Activated CD4-positive, alpha-beta T cell treated with anti-CD3 and anti-CD28 coated beads, Interleukin-2, amount 10 ng/mL, durations not matched to agents 7 days and 5 days (primary cell): Measurements from ENCODE around the gene PCCA. TPM values are rescaled to one million over a fixed set of nuclear protein-coding genes. Genes with fewer than 3 reads are reported as not detected.

Source experiments
- CTCF ChIA-PET: fragments of 350-600 bp; sonication (Branson Sonifier 250); formaldehyde crosslinking; loops from one replicate; lab custom pipeline; 2021; ENCODE audit warnings: antibody characterized with exemption; lab: Charles Lee
- POLR2A ChIA-PET: fragments of 350-600 bp; sonication (Branson Sonifier 250); formaldehyde crosslinking; loops from one replicate; lab custom pipeline; 2021; ENCODE audit warnings: antibody characterized with exemption; lab: Charles Lee
- DNase-seq: peaks from one replicate; pipeline ENCODE4 v3.0.0-alpha.2; 2020
- H3K27ac Mint-ChIP-seq: one replicate; pipeline ENCODE4 v1.8.0; 2021; ENCODE audit warnings: mild to moderate bottlenecking, moderate library complexity, mixed read lengths
- H3K27me3 Mint-ChIP-seq: one replicate; pipeline ENCODE4 v1.8.0; 2021; ENCODE audit warnings: mixed read lengths
- H3K36me3 Mint-ChIP-seq: one replicate; pipeline ENCODE4 v1.8.0; 2021; ENCODE audit warnings: low read depth, mixed read lengths
- H3K4me1 Mint-ChIP-seq: one replicate; pipeline ENCODE4 v1.8.0; 2021; ENCODE audit warnings: mixed read lengths
- H3K4me3 Mint-ChIP-seq: one replicate; pipeline ENCODE4 v1.8.0; 2021; ENCODE audit warnings: mild to moderate bottlenecking, moderate library complexity, mixed read lengths
- H3K9me3 Mint-ChIP-seq: one replicate; pipeline ENCODE4 v1.8.0; 2021; ENCODE audit warnings: mixed read lengths
- total RNA-seq, 2 experiments: library from RNA; stranded (reverse); gene quantifications; one replicate each; pipeline ENCODE4 v1.2.3, GENCODE V29; 2021

Gene PCCA
- total RNA-seq: 1 to 10 TPM; 8.6 to 8.9 TPM

GRCh38 chr13:100088644-100089464, at the start of gene PCCA:
TSS of gene PCCA (plus strand) at chr13:100089093. CDS start at chr13:100089121, 28 bp downstream.
- Mint-ChIP-seq H3K4me3 (peak within 1 kb of the TSS; percentile 94), H3K36me3 (no peaks in the 10 kb centered on the region), H3K27ac (peak within 1 kb of the TSS; percentile 89), H3K27me3 (no peaks in the 10 kb centered on the region), H3K9me3 (no peaks in the 10 kb centered on the region), H3K4me1 (peaks cover 23% of the 10 kb centered on the region)
- DNase-seq: peak; percentile 82
- CTCF ChIA-PET: interaction anchor here (0.6 to 1.2 kb wide), 3 partner anchors 19 to 1381 kb away, joined by 3 read pairs; no protein-coding TSS in a partner anchor
- POLR2A ChIA-PET: no interaction called here

- no peak for DNase-seq
- ChIA-PET CTCF (no interaction called here), POLR2A (interaction anchor here (0.6 kb wide), 2 partner anchors 14 to 20 kb away, joined by 6 read pairs; no protein-coding TSS in a partner anchor)
- Mint-ChIP-seq H3K27me3 (peaks cover 2% of the 10 kb centered on the region), H3K4me1 (no peaks in the 10 kb centered on the region), H3K9me3 (no peaks in the 10 kb centered on the region), H3K36me3 (no peaks in the 10 kb centered on the region), H3K4me3 (no peak overlapping the region), H3K27ac (no peak overlapping the region)
These were observed 49.2 kb upstream of the PCCA start for GRCh38 chr13:100039740-100040139.

GRCh38 chr13:100040196-100040595, 48.7 kb upstream of the PCCA start:
- Mint-ChIP-seq H3K4me1 (no peaks in the 10 kb centered on the region), H3K4me3 (no peak overlapping the region), H3K36me3 (no peaks in the 10 kb centered on the region), H3K27ac (no peak overlapping the region), H3K27me3 (peaks cover 2% of the 10 kb centered on the region), H3K9me3 (no peaks in the 10 kb centered on the region)
- CTCF ChIA-PET: no interaction called here
- POLR2A ChIA-PET: interaction anchor here (0.6 kb wide), 2 partner anchors 14 to 20 kb away, joined by 6 read pairs; no protein-coding TSS in a partner anchor
- no peak for DNase-seq

GRCh38 chr13:100044936-100045335, 44.0 kb upstream of the PCCA start:
- ChIA-PET CTCF (no interaction called here), POLR2A (no interaction called here)
- Mint-ChIP-seq H3K4me3 (no peak overlapping the region), H3K36me3 (no peaks in the 10 kb centered on the region), H3K9me3 (no peaks in the 10 kb centered on the region), H3K27me3 (no peaks in the 10 kb centered on the region), H3K4me1 (no peaks in the 10 kb centered on the region), H3K27ac (no peak overlapping the region)
- no peak for DNase-seq

- Mint-ChIP-seq H3K27me3 (no peaks in the 10 kb centered on the region), H3K36me3 (no peaks in the 10 kb centered on the region), H3K4me1 (no peaks in the 10 kb centered on the region), H3K4me3 (no peak overlapping the region), H3K27ac (no peak overlapping the region), H3K9me3 (no peaks in the 10 kb centered on the region)
- no peak for DNase-seq
- POLR2A ChIA-PET: no interaction called here
- CTCF ChIA-PET: no interaction called here
These were observed 43.5 kb upstream of the PCCA start for GRCh38 chr13:100045355-100045754.

GRCh38 chr13:100051070-100051469, 37.8 kb upstream of the PCCA start:
- no peaks in the 10 kb centered on the region for H3K27me3 Mint-ChIP-seq
- CTCF ChIA-PET: no interaction called here
- no peak overlapping the region for H3K27ac Mint-ChIP-seq
- H3K9me3 Mint-ChIP-seq: no peaks in the 10 kb centered on the region
- H3K4me1 Mint-ChIP-seq: no peaks in the 10 kb centered on the region
- no peak overlapping the region for H3K4me3 Mint-ChIP-seq
- POLR2A ChIA-PET: no interaction called here
- H3K36me3 Mint-ChIP-seq: no peaks in the 10 kb centered on the region
- no peak for DNase-seq

- DNase-seq: no peak
- ChIA-PET CTCF (no interaction called here), POLR2A (interaction anchor here (0.6 kb wide), 1 partner anchor 20 kb away, joined by 6 read pairs; no protein-coding TSS in a partner anchor)
- Mint-ChIP-seq H3K27me3 (peaks cover 5% of the 10 kb centered on the region), H3K36me3 (peaks cover 8% of the 10 kb centered on the region), H3K27ac (no peak overlapping the region), H3K4me3 (no peak overlapping the region), H3K4me1 (no peaks in the 10 kb centered on the region), H3K9me3 (peaks cover 18% of the 10 kb centered on the region)
These were observed 29.1 kb upstream of the PCCA start for GRCh38 chr13:100059827-100060226.

GRCh38 chr13:100063333-100063732, 25.6 kb upstream of the PCCA start:
- Mint-ChIP-seq H3K27me3 (peaks cover 5% of the 10 kb centered on the region), H3K4me3 (no peak overlapping the region), H3K4me1 (no peaks in the 10 kb centered on the region), H3K36me3 (peaks cover 8% of the 10 kb centered on the region), H3K9me3 (peaks cover 12% of the 10 kb centered on the region), H3K27ac (no peak overlapping the region)
- POLR2A ChIA-PET: no interaction called here
- DNase-seq: no peak
- CTCF ChIA-PET: no interaction called here

GRCh38 chr13:100063906-100064305, 25.0 kb upstream of the PCCA start:
- H3K9me3 Mint-ChIP-seq: peaks cover 8% of the 10 kb centered on the region
- POLR2A ChIA-PET: no interaction called here
- no peak overlapping the region for H3K27ac Mint-ChIP-seq
- H3K27me3 Mint-ChIP-seq: peaks cover 5% of the 10 kb centered on the region
- CTCF ChIA-PET: no interaction called here
- DNase-seq: no peak
- H3K4me1 Mint-ChIP-seq: no peaks in the 10 kb centered on the region
- H3K36me3 Mint-ChIP-seq: peaks cover 5% of the 10 kb centered on the region
- H3K4me3 Mint-ChIP-seq: no peak overlapping the region

GRCh38 chr13:100068133-100068931, 20.6 kb upstream of the PCCA start:
- Mint-ChIP-seq H3K36me3 (no peaks in the 10 kb centered on the region), H3K9me3 (no peaks in the 10 kb centered on the region), H3K4me1 (no peaks in the 10 kb centered on the region), H3K4me3 (no peak overlapping the region), H3K27ac (no peak overlapping the region), H3K27me3 (peaks cover 2% of the 10 kb centered on the region)
- ChIA-PET CTCF (no interaction called here), POLR2A (no interaction called here)
- DNase-seq: no peak

- H3K27me3 Mint-ChIP-seq: peaks cover 2% of the 10 kb centered on the region
- no peaks in the 10 kb centered on the region for H3K36me3 Mint-ChIP-seq
- DNase-seq: no peak
- POLR2A ChIA-PET: no interaction called here
- CTCF ChIA-PET: no interaction called here
- no peak overlapping the region for H3K4me3 Mint-ChIP-seq
- no peaks in the 10 kb centered on the region for H3K4me1 Mint-ChIP-seq
- H3K9me3 Mint-ChIP-seq: no peaks in the 10 kb centered on the region
- H3K27ac Mint-ChIP-seq: no peak overlapping the region
These were observed 19.6 kb upstream of the PCCA start for GRCh38 chr13:100069278-100069677.

GRCh38 chr13:100075700-100076587, 12.9 kb upstream of the PCCA start:
- no peak overlapping the region for H3K27ac Mint-ChIP-seq
- H3K27me3 Mint-ChIP-seq: no peaks in the 10 kb centered on the region
- no peak overlapping the region for H3K4me3 Mint-ChIP-seq
- ChIA-PET POLR2A (no interaction called here), CTCF (no interaction called here)
- no peaks in the 10 kb centered on the region for H3K36me3 Mint-ChIP-seq
- H3K4me1 Mint-ChIP-seq: no peaks in the 10 kb centered on the region
- H3K9me3 Mint-ChIP-seq: no peaks in the 10 kb centered on the region
- DNase-seq: no peak
